Cardiac muscle cell (in vitro differentiated cells and primary cell): ENCODE results near the gene DNMT3A. TPM values are rescaled to one million over a fixed set of nuclear protein-coding genes. Genes with fewer than 3 reads are reported as not detected.

Source experiments
- DNase-seq, 2 donors: peaks; one replicate each; pipeline versions ENCODE4 v3.0.0 to v3.0.0-alpha.2; 2010 to 2017; ENCODE audit warnings: low read depth in 1 of 2, low spot score in 1 of 2
- H3K27ac ChIP-seq: fragments of 200-600 bp; sonication (generic); 2 replicates; pipeline ENCODE4 v1.5.1; 2016
- H3K27me3 ChIP-seq: fragments of 200-600 bp; sonication (generic); 2 replicates; pipeline ENCODE4 v1.6.0; 2016; ENCODE audit warnings: control low read depth
- H3K36me3 ChIP-seq: fragments of 200-600 bp; sonication (generic); 2 replicates; pipeline ENCODE4 v1.5.1; 2016; ENCODE audit warnings: control low read depth
- H3K4me1 ChIP-seq: fragments of 200-600 bp; sonication (generic); 2 replicates; pipeline ENCODE4 v1.8.1; 2017; ENCODE audit warnings: low read depth, mild to moderate bottlenecking, mixed run types
- H3K4me3 ChIP-seq: fragments of 200-600 bp; sonication (generic); 2 replicates; pipeline ENCODE4 v1.5.1; 2016; ENCODE audit warnings: mild to moderate bottlenecking
- H3K9me3 ChIP-seq: fragments of 200-600 bp; sonication (generic); 2 replicates; pipeline ENCODE4 v1.5.1; 2017; ENCODE audit warnings: low read depth, mild to moderate bottlenecking, control low read depth
- CTCF ChIP-seq: IDR thresholded peaks from 2 replicates; pipeline ENCODE4 v1.5.1; 2012; ENCODE audit warnings: low read depth, mild to moderate bottlenecking, low read length
- polyA plus RNA-seq: library from polyadenylated mRNA; unstranded; fragments of >200 nt; fragmentation: Nextera tagmentation; extraction: Ambion mirVana; gene quantifications from 2 replicates; pipeline ENCODE4 v1.2.1, GENCODE V29; 2016
- total RNA-seq: library from RNA; depleted of rRNA; stranded (reverse); fragments of >200 nt; gene quantifications from 2 replicates; pipeline ENCODE4 v1.2.3, GENCODE V29; 2016

DNMT3A gene
- total and polyA plus RNA-seq, 2 experiments from 2014 or later: 52.9 to 116 TPM

GRCh38 chr2:25298776-25299431, 42.8 kb downstream of the DNMT3A start:
- H3K4me3 ChIP-seq: no peak overlapping the region
- TF ChIP-seq CTCF: no peak
- H3K27me3 ChIP-seq: no peaks in the 10 kb centered on the region
- DNase-seq: no peak
- peaks cover 22% of the 10 kb centered on the region for H3K4me1 ChIP-seq
- H3K36me3 ChIP-seq: peaks cover 3% of the 10 kb centered on the region
- H3K9me3 ChIP-seq: no peaks in the 10 kb centered on the region
- H3K27ac ChIP-seq: no peak overlapping the region

- no peak overlapping the region for H3K4me3 ChIP-seq
- peaks cover 28% of the 10 kb centered on the region for H3K4me1 ChIP-seq
- no peak overlapping the region for H3K27ac ChIP-seq
- H3K27me3 ChIP-seq: no peaks in the 10 kb centered on the region
- no peak for DNase-seq
- H3K36me3 ChIP-seq: peaks cover 3% of the 10 kb centered on the region
- no peak for TF ChIP-seq CTCF
- no peaks in the 10 kb centered on the region for H3K9me3 ChIP-seq
Measured at GRCh38 chr2:25297738-25298137, 44.0 kb downstream of the DNMT3A start.

- Histone ChIP-seq H3K4me3 (no peak overlapping the region), H3K4me1 (peaks cover 35% of the 10 kb centered on the region), H3K27me3 (no peaks in the 10 kb centered on the region), H3K36me3 (peaks cover 3% of the 10 kb centered on the region), H3K27ac (peak overlapping the region; percentile 85), H3K9me3 (no peaks in the 10 kb centered on the region)
- no peak for TF ChIP-seq CTCF
- DNase-seq: no peak
Measured at GRCh38 chr2:25295621-25296020, 46.1 kb downstream of the DNMT3A start.

GRCh38 chr2:25294573-25295462, 46.9 kb downstream of the DNMT3A start:
- H3K4me1 ChIP-seq: peaks cover 35% of the 10 kb centered on the region
- H3K27me3 ChIP-seq: no peaks in the 10 kb centered on the region
- TF ChIP-seq CTCF: no peak
- H3K36me3 ChIP-seq: no peaks in the 10 kb centered on the region
- H3K9me3 ChIP-seq: no peaks in the 10 kb centered on the region
- no peak overlapping the region for H3K4me3 ChIP-seq
- H3K27ac ChIP-seq: peak overlapping the region; percentile 85
- peak; percentile 47 to 69 for DNase-seq

GRCh38 chr2:25293958-25294562, 47.7 kb downstream of the DNMT3A start:
- peak in 1 of 2 donors; percentile 24 for DNase-seq
- Histone ChIP-seq H3K9me3 (no peaks in the 10 kb centered on the region), H3K27me3 (no peaks in the 10 kb centered on the region), H3K36me3 (no peaks in the 10 kb centered on the region), H3K4me1 (peaks cover 35% of the 10 kb centered on the region), H3K27ac (peak overlapping the region; percentile 85), H3K4me3 (no peak overlapping the region)
- TF ChIP-seq CTCF: no peak
